ENCODE data around the gene MIER1.

DNA sequence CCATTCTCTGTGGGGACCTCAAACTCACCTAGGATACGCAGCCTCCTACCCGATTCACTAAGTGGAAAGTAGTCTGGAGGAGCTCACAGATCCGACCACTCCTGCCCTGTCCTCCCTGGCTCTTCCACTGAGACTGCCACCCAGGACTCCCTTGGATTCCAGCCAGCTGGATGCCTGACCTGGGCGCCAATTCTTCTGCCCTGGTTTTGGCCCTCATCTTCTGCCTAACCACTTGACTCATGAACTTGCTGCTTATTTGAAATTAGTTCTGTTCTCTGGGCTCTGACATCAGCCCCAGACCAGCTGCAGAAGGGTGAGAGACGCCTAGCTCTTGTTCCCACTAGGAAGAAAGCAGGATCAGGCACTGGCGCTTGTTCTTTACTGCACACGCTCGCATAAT lies 80.3 kb downstream of the MIER1 start:
- no peak for TF ChIP-seq YY1 (IDR thresholded peaks at IDR 0.05; ENCODE audit: insufficient read depth, insufficient read length)
- no peak for TF ChIP-seq ZNF274 (IDR thresholded peaks at IDR 0.05; ENCODE audit: low read depth, low read length)
- TF ChIP-seq SUZ12 (IDR thresholded peaks at IDR 0.05; ENCODE audit: extremely low read depth, insufficient read depth, insufficient read length) = no peak

Measured in NT2/D1 (cell line).